D341Med (cell line): Measurements from ENCODE around the gene HIVEP3.

Experiments used
- DNase-seq: peaks from one replicate; pipeline ENCODE4 v3.0.0; 2012; ENCODE audit warnings: low spot score

Gene HIVEP3

GRCh38 chr1:41848216-41848952, 70.3 kb downstream of the HIVEP3 start:
- DNase-seq: no peak

DNA sequence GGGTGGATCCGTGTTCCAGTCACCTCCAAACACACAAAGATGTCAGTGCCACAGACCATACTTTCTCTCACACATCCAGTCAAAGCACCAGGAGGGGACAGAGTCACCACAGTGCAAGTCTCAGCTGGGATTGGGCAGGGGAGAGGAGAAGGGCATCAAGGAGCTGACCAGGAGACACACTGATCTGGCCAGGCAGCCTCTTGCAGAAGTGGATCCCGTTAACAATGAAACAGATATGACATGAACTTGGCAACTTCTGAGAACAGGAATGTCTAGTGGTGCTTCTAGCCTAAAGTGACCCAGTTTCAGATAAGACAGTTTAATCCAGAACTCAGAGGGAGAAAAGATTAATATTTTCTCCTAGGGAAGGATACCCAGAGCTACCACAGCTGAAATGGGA, 71.0 kb downstream of the HIVEP3 start:
- DNase-seq: no peak

DNA sequence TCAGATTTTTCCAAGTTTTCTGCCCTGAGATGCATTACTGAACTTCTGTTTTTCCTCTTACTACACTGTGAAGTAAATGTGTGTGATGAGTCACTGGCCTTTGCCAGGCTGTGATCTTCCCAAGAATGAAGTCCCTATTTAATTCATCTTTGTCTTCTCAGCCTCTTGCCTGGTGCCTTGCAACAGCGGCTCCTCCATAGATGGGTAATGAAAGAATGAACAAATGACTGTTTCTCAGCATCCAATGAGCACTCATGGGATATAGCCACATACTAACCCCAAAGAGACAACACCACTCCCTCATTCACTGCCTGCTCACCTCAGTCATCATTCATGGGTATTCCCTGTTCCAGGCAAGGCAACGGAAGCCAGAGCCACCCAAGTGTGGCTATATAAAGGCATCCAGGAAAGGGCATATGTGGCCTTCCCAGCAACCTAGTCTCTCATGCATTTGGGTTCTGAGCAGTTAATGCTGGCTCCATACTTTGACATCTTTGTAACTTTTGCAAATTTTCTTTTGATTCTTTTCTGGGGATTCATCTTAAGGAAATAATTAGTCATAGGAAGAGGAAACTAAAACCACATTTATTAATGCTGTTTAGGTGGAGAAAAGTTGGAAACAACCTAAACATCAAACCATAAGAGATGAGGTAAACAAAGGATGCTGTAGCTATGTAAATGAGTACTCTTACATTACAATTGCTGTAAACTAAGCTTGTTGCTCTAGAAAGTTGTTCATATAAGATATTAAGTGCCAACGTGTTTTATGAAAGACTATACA, 71.9 kb downstream of the HIVEP3 start:
- DNase-seq: no peak

DNA sequence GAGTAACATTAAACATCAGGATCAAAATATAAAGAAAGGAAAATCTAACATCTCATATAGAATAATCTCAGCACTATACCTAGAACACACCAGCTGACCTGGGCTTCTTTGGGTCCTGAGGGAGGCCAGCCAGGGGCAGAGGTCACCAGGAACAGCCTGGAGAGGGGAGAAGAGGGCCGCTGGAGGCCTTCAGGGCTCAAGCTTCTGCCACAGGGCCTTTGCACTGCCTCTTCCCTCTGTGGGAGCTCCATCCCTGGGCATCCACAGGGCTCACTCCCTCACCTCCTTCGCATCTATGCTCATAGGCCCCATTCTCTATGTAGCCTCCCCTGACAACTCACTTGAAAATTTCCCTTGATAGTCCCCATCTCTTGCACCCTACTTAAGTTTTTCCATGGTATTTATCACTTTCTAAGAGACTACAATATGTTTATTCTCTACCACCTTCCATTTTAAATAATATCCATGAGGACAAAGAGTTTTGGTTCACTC, 73.9 kb downstream of the HIVEP3 start:
- no peak for DNase-seq

DNA sequence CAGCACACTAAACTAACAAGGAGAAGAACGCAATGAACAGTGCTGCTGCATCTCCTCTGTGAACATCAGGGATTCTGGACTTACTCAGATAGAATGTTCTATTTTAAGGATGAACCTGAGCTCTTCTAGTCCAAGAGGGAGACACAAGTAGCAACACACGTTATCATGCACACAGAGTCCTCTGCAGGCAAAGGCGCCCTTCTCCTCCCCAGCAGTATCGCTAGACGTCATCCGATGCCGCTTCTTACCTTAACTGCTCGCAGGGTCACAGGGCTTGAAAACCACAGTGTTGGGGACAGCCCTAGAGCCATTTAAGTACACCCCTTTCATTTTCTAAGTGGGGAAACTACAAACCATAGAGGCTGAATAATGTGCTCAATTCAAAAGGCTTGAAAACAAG, 74.5 kb downstream of the HIVEP3 start:
- DNase-seq: no peak

GRCh38 chr1:41842993-41843755, 75.5 kb downstream of the HIVEP3 start:
- no peak for DNase-seq

DNA sequence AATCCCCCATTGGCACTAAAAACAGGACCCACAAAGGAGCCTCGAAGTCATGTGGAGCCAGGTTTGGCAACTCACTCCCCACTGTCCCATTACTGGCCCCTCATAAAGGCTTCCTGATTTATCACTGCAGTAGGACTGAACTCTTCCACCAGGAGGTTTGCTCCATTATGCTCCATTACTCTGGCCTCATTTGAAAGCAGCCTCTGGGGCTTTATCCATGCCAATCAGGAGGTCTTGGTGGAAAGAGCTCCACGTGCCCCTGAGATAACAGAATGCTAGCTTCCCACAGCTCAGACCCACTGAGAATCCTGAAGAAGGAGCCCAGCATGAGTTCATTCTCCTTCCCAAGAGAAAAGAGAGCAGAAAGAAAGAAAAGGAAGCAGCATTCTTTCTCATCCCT, 76.4 kb downstream of the HIVEP3 start:
- no peak for DNase-seq

- no peak for DNase-seq
These were observed 78.0 kb downstream of the HIVEP3 start for GRCh38 chr1:41840592-41841246.

- DNase-seq: no peak
These were observed 80.5 kb downstream of the HIVEP3 start for GRCh38 chr1:41838266-41838665.

DNA sequence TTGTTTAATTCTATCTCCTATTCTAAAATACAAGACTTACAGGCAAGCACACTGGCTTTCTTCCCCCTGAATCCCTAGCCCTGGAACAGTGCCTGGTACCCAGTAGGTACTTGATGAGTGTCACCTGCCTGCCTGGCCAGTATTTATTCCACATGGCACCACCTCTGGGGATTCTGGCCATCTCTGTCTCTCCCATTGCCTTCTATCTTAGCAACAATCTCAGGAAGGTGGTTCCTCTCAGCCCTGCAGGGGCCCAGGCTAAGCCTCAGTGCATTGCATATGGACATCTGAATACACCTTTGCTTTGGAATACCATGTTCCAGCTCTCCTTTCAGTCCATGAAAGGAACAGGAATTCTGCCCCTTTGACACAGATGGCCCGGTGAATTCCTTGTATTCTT, 81.0 kb downstream of the HIVEP3 start:
- DNase-seq: no peak

- DNase-seq: no peak
These were observed 83.2 kb downstream of the HIVEP3 start for GRCh38 chr1:41835485-41835884.

GRCh38 chr1:41833519-41834000, 85.2 kb downstream of the HIVEP3 start:
- no peak for DNase-seq

- no peak for DNase-seq
These were observed 88.0 kb downstream of the HIVEP3 start for GRCh38 chr1:41830726-41831125.

- DNase-seq: no peak
These were observed 90.6 kb downstream of the HIVEP3 start for GRCh38 chr1:41827991-41828570.

DNA sequence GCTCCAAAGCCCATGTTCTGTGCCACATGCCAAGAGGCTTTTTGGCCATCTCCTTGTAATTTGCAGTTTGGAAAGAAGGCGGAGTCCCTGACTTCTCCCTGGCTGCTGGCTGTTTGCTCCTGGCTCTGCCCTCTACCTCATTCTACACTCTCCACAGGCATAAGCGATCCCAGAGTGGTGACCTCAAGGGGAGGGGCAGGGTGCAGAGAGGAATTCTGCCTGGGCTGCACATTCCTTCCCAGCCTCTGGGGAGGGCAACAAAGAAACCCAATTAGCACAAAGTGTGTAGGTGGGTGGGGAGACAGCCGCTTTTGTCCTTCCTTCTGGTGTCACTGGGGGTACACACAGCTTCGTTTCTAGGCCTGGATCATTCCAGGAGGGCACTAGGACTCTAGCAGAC, 95.3 kb downstream of the HIVEP3 start:
- DNase-seq: no peak

- no peak for DNase-seq
These were observed 95.9 kb downstream of the HIVEP3 start for GRCh38 chr1:41822866-41823265.

DNA sequence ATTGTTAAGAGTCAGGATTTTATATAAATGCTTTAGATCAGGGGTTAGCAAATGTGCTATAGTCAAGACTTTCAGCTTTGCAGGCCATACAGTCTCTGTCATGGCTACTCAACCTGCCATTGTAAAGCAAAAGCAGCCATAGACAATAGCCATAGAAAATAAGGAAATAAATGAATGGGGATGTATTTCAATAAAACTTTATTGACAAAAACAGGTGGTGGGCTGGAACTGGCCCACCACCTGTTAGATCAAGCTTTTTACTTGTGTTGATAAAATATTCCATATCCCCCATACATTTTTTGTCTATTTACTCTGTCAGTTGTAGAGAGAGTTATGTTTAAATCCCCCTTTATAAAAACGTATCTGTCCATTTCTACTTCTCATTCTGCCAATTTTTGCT, 98.9 kb downstream of the HIVEP3 start:
- DNase-seq: no peak

DNA sequence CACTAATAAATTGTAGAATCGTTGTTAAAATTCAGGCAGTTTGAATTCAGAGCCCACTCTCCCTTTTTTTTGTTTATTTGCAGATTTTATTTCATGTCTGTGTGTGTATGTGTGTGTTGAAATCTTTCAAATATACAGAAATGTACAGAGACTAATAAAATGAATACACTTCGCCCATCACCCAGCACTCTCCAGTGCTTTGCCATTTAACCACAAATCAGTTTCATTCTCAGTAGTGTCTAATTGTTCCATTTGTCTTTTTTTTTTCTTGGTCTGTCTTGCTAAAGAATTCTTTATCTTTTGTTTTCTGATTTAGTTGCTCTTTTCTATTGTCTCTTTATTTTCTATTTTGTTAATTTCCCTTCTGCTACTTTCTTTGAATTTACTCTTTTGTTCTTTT, 99.7 kb downstream of the HIVEP3 start:
- DNase-seq: no peak

DNA sequence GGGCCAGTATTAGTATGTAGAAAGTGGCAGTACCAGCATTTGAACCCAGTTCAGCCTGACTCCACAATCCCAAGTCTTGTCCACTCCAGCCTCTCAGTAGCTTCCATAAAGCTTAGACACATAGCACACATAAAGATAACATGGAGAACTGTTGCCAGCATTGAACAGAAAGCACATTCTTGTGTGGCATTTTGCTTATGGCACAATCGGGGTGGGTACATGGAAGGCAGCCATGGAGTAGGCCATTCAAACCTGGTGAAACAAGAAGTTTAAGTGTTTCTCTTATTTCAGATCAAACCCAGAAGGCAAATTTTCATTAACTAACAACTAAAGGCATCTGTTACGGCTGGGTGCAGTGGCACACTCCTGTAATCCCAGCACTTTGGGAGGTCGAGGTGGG, 102.7 kb downstream of the HIVEP3 start:
- no peak for DNase-seq

- DNase-seq: no peak
These were observed 104.7 kb downstream of the HIVEP3 start for GRCh38 chr1:41813755-41814745.
